AG04449 (cell line): ENCODE data around the gene MAP2K7.

ENCODE experiments used
- CTCF ChIA-PET: fragments of 350-600 bp; formaldehyde crosslinking; extraction: SDS; loops from one replicate; lab custom pipeline; 2021; ENCODE audit warnings: antibody characterized with exemption; lab: Yijun Ruan, JAX
- POLR2A ChIA-PET: fragments of 400-600, 350-600 bp; formaldehyde crosslinking; extraction: SDS; loops from one replicate; lab custom pipeline; 2020; ENCODE audit warnings: antibody characterized with exemption, inconsistent platforms; lab: Yijun Ruan, JAX
- DNase-seq: peaks from one replicate; pipeline ENCODE4 v3.0.0-alpha.2; 2010; ENCODE audit warnings: low read depth, low spot score
- H3K4me3 ChIP-seq: 2 replicates; pipeline ENCODE4 v1.5.1; 2011; ENCODE audit warnings: low read depth, mild to moderate bottlenecking, control low read depth, low read length
- TF ChIP-seq, protein P1 (sequence below): IDR thresholded peaks from one replicate; pipeline ENCODE4 v1.5.1; 2011; ENCODE audit warnings: mild to moderate bottlenecking, moderate library complexity, low read length, control low read depth, inconsistent platforms; ENCODE audit not compliant: insufficient read depth; ENCODE audit errors: missing control alignments

The MAP2K7 gene

GRCh38 chr19:7904074-7905020 is 670 bp downstream of the MAP2K7 start:
- TF ChIP-seq, protein P1, sequence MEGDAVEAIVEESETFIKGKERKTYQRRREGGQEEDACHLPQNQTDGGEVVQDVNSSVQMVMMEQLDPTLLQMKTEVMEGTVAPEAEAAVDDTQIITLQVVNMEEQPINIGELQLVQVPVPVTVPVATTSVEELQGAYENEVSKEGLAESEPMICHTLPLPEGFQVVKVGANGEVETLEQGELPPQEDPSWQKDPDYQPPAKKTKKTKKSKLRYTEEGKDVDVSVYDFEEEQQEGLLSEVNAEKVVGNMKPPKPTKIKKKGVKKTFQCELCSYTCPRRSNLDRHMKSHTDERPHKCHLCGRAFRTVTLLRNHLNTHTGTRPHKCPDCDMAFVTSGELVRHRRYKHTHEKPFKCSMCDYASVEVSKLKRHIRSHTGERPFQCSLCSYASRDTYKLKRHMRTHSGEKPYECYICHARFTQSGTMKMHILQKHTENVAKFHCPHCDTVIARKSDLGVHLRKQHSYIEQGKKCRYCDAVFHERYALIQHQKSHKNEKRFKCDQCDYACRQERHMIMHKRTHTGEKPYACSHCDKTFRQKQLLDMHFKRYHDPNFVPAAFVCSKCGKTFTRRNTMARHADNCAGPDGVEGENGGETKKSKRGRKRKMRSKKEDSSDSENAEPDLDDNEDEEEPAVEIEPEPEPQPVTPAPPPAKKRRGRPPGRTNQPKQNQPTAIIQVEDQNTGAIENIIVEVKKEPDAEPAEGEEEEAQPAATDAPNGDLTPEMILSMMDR = no peak
- peak overlapping the region; percentile 91 for H3K4me3 ChIP-seq
- POLR2A ChIA-PET = interaction anchor here (0.6 to 1.6 kb wide), 7 partner anchors 11 to 472 kb away, joined by 3 to 13 read pairs (median 6); partner anchors contain the start of genes LRRC8E and SNAPC2
- no peak for DNase-seq
- CTCF ChIA-PET = interaction anchor here (0.6 to 1.9 kb wide), 15 partner anchors 8 to 970 kb away, joined by 3 to 13 read pairs (median 5); partner anchors contain the start of genes SNAPC2 and TIMM44

DNA sequence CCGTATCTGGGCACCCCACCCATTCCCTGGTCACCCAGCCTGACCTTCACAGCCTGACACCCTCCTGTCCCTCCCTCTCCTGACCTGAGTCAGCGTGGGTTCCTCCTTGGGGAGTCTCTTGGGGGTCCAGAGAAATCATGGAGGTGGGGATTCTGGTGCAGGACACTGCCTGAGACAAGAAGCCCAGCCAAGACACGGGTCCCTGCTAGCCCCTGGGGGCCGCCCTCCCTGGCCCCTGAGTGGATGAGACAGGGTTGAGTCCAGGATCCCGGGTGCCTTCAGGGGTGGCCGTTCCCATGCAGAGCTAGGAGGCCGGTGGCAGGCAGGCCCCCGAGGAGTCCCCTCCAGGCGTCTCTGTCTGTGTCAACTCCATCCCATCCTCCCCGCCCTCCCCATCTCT is 1.6 kb downstream of the MAP2K7 start:
- no peak for DNase-seq
- ChIA-PET POLR2A (interaction anchor here (1.1 kb wide), 1 partner anchor 13 kb away, joined by 3 read pairs; no protein-coding TSS in a partner anchor), CTCF (interaction anchor here (1.2 kb wide), 1 partner anchor 14 kb away, joined by 4 read pairs; the partner anchor contains the start of gene SNAPC2)
- peak overlapping the region; percentile 91 for H3K4me3 ChIP-seq
- TF ChIP-seq, protein P1 = no peak

DNA sequence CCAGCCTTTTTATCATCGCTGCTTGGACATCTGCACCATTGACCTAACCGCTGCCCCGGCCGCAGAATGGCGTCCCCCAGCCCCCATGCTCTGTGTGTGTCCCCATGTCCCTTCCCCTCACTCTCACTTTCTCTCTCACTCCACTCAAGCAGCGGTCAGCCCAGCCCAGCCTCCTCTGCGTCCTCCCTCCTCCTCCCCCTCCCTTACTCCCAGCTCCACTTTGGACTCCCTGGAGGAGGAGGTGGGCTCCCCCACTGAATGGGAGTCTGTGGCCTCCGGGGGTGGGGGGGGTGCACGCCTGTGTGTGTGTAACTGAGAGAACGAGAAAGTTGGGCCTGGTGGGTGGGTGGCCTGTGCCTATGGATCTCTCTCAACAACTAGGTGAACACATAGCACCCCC is 2.2 kb downstream of the MAP2K7 start:
- DNase-seq = no peak
- POLR2A ChIA-PET = interaction anchor here (1.1 kb wide), 1 partner anchor 12 kb away, joined by 3 read pairs; no protein-coding TSS in a partner anchor
- TF ChIP-seq, protein P1 = no peak
- no peak overlapping the region for H3K4me3 ChIP-seq
- CTCF ChIA-PET = interaction anchor here (1.2 kb wide), 1 partner anchor 14 kb away, joined by 4 read pairs; the partner anchor contains the start of gene SNAPC2

DNA sequence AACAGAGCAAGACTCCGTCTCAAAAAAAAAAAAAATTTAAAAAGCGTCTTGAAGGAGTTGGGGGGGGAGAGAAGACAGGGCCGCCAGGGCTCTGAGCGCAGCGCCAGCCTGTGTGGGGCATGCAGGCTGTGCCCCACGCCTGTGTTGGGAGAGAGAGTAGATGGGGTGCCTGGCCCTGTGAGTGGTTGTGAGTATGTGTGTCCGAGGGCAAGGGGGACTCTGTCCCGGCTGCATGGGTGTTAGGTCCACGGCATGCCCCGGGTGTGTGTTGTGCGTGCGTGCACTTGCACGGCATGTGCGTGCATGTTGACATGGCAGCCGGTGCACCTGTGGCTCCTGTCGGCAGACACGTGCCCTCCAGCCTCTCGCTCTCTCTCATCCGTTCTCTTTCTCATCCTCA is 3.4 kb downstream of the MAP2K7 start:
- ChIA-PET CTCF (no interaction called here), POLR2A (no interaction called here)
- DNase-seq = no peak
- H3K4me3 ChIP-seq = no peak overlapping the region
- TF ChIP-seq, protein P1 = no peak

- TF ChIP-seq, protein P1 = no peak
- ChIA-PET POLR2A (no interaction called here), CTCF (interaction anchor here (1.0 to 1.1 kb wide), 2 partner anchors 10 to 46 kb away, joined by 3 to 9 read pairs; no protein-coding TSS in a partner anchor)
- no peak for DNase-seq
- H3K4me3 ChIP-seq = no peak overlapping the region
These were observed 3.9 kb downstream of the MAP2K7 start for GRCh38 chr19:7907544-7907943.
